SU-DHL-6 (cell line): ENCODE results near the gene STK32C.

ENCODE experiments used
- CTCF ChIP-seq: fragments of 200-600 bp; sonication (generic); IDR thresholded peaks from one replicate; pipeline ENCODE4 v1.5.1; 2017; ENCODE audit warnings: antibody characterized with exemption, mild to moderate bottlenecking, low read length, moderate library complexity; ENCODE audit not compliant: insufficient read depth, poor library complexity, severe bottlenecking
- EZH2phosphoT487 ChIP-seq: fragments of 200-600 bp; sonication (generic), shearing (Covaris generic); conservative IDR thresholded peaks from 2 replicates; pipeline ENCODE4 v1.6.1; 2018; ENCODE audit warnings: mild to moderate bottlenecking, antibody characterized with exemption, low read length, moderate library complexity, mixed read lengths

- TF ChIP-seq CTCF (no peak), EZH2phosphoT487 (no peak)
Measured at GRCh38 chr10:132240581-132240980, 67.2 kb downstream of the STK32C start.
